ENCODE measurements around the gene MYH11.

Gene MYH11

GRCh38 chr16:15726715-15727114 is 130.1 kb downstream of the MYH11 start:
- Histone ChIP-seq H3K4me3 (ENCODE audit: low read depth, low read length) (no peak overlapping the region), H3K27me3 (ENCODE audit: control insufficient read depth, insufficient read depth, low read length) (no peaks in the 10 kb centered on the region), H3K4me2 (ENCODE audit: low read length) (no peak overlapping the region), H3K27ac (no peak overlapping the region), H3K9me3 (ENCODE audit: control insufficient read depth, low read length) (no peaks in the 10 kb centered on the region), H3K4me1 (no peaks in the 10 kb centered on the region), H3K79me2 (no peaks in the 10 kb centered on the region), H2AFZ (no peak overlapping the region), H3K9ac (no peak overlapping the region), H3K36me3 (ENCODE audit: control insufficient read depth, insufficient read depth, low read length) (no peaks in the 10 kb centered on the region)
- TF ChIP-seq CTCF (IDR thresholded peaks at IDR 0.05) = no peak

DNA sequence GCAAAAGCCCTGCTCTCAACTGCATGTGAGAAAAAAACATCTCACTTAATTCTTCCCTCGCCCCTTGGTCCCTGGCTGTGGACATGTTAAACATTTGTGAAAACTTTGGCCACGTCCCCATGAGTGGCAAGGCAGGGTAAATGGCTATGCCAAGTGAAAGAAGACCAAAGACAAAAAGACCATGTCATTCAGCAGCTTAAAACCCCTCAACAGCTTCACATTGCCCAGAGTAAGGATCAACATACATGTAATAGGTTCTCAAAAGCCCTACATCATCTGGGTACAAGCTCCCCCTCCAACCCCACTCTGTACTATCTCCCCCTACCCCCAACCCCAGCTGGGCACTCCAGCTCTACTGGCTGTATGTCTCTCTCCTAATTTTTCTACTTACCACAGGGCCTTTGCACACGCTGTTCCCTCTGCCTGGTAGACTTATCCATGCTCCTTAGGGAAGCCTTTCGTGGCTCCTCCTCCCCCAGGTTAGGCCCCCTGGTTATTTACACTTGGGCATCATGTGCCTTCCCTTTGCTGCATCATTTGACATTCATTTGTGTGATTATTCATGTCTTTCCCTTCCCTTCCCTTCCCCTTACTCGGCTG is 131.1 kb downstream of the MYH11 start:
- H3K36me3 ChIP-seq (ENCODE audit: control insufficient read depth, insufficient read depth, low read length) = no peaks in the 10 kb centered on the region

GRCh38 chr16:15723808-15724207 is 133.0 kb downstream of the MYH11 start:
- Histone ChIP-seq H3K4me2 (ENCODE audit: low read length) (no peak overlapping the region), H3K36me3 (ENCODE audit: control insufficient read depth, insufficient read depth, low read length) (no peaks in the 10 kb centered on the region), H3K4me1 (no peaks in the 10 kb centered on the region), H3K79me2 (no peaks in the 10 kb centered on the region), H2AFZ (no peak overlapping the region), H3K4me3 (ENCODE audit: low read depth, low read length) (no peak overlapping the region), H3K27ac (no peak overlapping the region), H3K9me3 (ENCODE audit: control insufficient read depth, low read length) (no peaks in the 10 kb centered on the region), H3K27me3 (ENCODE audit: control insufficient read depth, insufficient read depth, low read length) (no peaks in the 10 kb centered on the region), H3K9ac (no peak overlapping the region)
- TF ChIP-seq CTCF (IDR thresholded peaks at IDR 0.05) = no peak

More for the DNA sequence above, 131.1 kb downstream of the MYH11 start:
- Histone ChIP-seq H3K27me3 (ENCODE audit: control insufficient read depth, insufficient read depth, low read length) (no peaks in the 10 kb centered on the region), H3K4me1 (no peaks in the 10 kb centered on the region), H3K9ac (no peak overlapping the region), H2AFZ (no peak overlapping the region), H3K4me2 (ENCODE audit: low read length) (no peak overlapping the region), H3K9me3 (ENCODE audit: control insufficient read depth, low read length) (no peaks in the 10 kb centered on the region), H3K79me2 (no peaks in the 10 kb centered on the region), H3K4me3 (ENCODE audit: low read depth, low read length) (no peak overlapping the region), H3K27ac (no peak overlapping the region)
- no peak for TF ChIP-seq CTCF (IDR thresholded peaks at IDR 0.05)

- no peaks in the 10 kb centered on the region for H3K4me1 ChIP-seq
- no peak overlapping the region for H3K4me2 ChIP-seq (ENCODE audit: low read length)
- no peaks in the 10 kb centered on the region for H3K27me3 ChIP-seq (ENCODE audit: control insufficient read depth, insufficient read depth, low read length)
- no peak for TF ChIP-seq CTCF (IDR thresholded peaks at IDR 0.05)
- no peaks in the 10 kb centered on the region for H3K9me3 ChIP-seq (ENCODE audit: control insufficient read depth, low read length)
- no peak overlapping the region for H3K27ac ChIP-seq
- no peak overlapping the region for H2AFZ ChIP-seq
- H3K79me2 ChIP-seq = no peaks in the 10 kb centered on the region
- no peak overlapping the region for H3K9ac ChIP-seq
- no peaks in the 10 kb centered on the region for H3K36me3 ChIP-seq (ENCODE audit: control insufficient read depth, insufficient read depth, low read length)
- no peak overlapping the region for H3K4me3 ChIP-seq (ENCODE audit: low read depth, low read length)
Observed at GRCh38 chr16:15721018-15721417, 135.8 kb downstream of the MYH11 start.
